Nephron progenitor cell (in vitro differentiated cells): ENCODE data around the gene MPEG1.

ENCODE experiments used
- DNase-seq: peaks from one replicate; pipeline ENCODE4 v3.0.0; 2021
- H3K27ac Mint-ChIP-seq: 2 replicates; pipeline ENCODE4 v1.8.0; 2021; ENCODE audit warnings: mild to moderate bottlenecking, moderate library complexity, mixed read lengths
- H3K27me3 Mint-ChIP-seq: 2 replicates; pipeline ENCODE4 v1.8.0; 2021; ENCODE audit warnings: mild to moderate bottlenecking, low read depth, mixed read lengths; ENCODE audit not compliant: poor library complexity
- H3K36me3 Mint-ChIP-seq: 2 replicates; pipeline ENCODE4 v1.8.0; 2021; ENCODE audit warnings: low read depth, mixed read lengths
- H3K4me1 Mint-ChIP-seq: 2 replicates; pipeline ENCODE4 v1.8.0; 2021; ENCODE audit warnings: mixed read lengths
- H3K4me3 Mint-ChIP-seq: 2 replicates; pipeline ENCODE4 v1.8.0; 2021; ENCODE audit warnings: mild to moderate bottlenecking, moderate library complexity, mixed read lengths
- H3K9me3 Mint-ChIP-seq: 2 replicates; pipeline ENCODE4 v1.8.0; 2021; ENCODE audit warnings: mild to moderate bottlenecking, moderate library complexity, mixed read lengths
- CTCF ChIP-seq: fragments of 200-600 bp; sonication (generic); IDR thresholded peaks from 2 replicates; pipeline ENCODE4 v1.5.0; 2021; ENCODE audit warnings: antibody characterized with exemption

Gene MPEG1

GRCh38 chr11:59191890-59192289, 20.8 kb downstream of the MPEG1 start:
- no peak for DNase-seq
- Mint-ChIP-seq H3K9me3 (no peaks in the 10 kb centered on the region), H3K4me1 (peaks cover 4% of the 10 kb centered on the region), H3K36me3 (peaks cover 83% of the 10 kb centered on the region), H3K4me3 (no peak overlapping the region), H3K27me3 (peaks cover 3% of the 10 kb centered on the region), H3K27ac (no peak overlapping the region)
- no peak for TF ChIP-seq CTCF

GRCh38 chr11:59191095-59191494, 21.6 kb downstream of the MPEG1 start:
- Mint-ChIP-seq H3K36me3 (peaks cover 76% of the 10 kb centered on the region), H3K27me3 (peaks cover 3% of the 10 kb centered on the region), H3K4me3 (no peak overlapping the region), H3K27ac (no peak overlapping the region), H3K4me1 (peaks cover 7% of the 10 kb centered on the region), H3K9me3 (no peaks in the 10 kb centered on the region)
- no peak for TF ChIP-seq CTCF
- no peak for DNase-seq

- no peak for DNase-seq
- Mint-ChIP-seq H3K36me3 (peaks cover 65% of the 10 kb centered on the region), H3K9me3 (no peaks in the 10 kb centered on the region), H3K4me1 (peaks cover 15% of the 10 kb centered on the region), H3K27me3 (peaks cover 3% of the 10 kb centered on the region), H3K4me3 (no peak overlapping the region), H3K27ac (no peak overlapping the region)
- TF ChIP-seq CTCF: no peak
These were observed 22.7 kb downstream of the MPEG1 start for GRCh38 chr11:59189986-59190385.

- Mint-ChIP-seq H3K36me3 (peaks cover 55% of the 10 kb centered on the region), H3K9me3 (no peaks in the 10 kb centered on the region), H3K4me3 (no peak overlapping the region), H3K4me1 (peaks cover 23% of the 10 kb centered on the region), H3K27me3 (peaks cover 3% of the 10 kb centered on the region), H3K27ac (no peak overlapping the region)
- no peak for DNase-seq
- no peak for TF ChIP-seq CTCF
These were observed 23.8 kb downstream of the MPEG1 start for GRCh38 chr11:59188954-59189353.

GRCh38 chr11:59187587-59187986, 25.1 kb downstream of the MPEG1 start:
- DNase-seq: no peak
- H3K9me3 Mint-ChIP-seq: no peaks in the 10 kb centered on the region
- H3K36me3 Mint-ChIP-seq: peaks cover 57% of the 10 kb centered on the region
- H3K27me3 Mint-ChIP-seq: peaks cover 3% of the 10 kb centered on the region
- no peak overlapping the region for H3K27ac Mint-ChIP-seq
- H3K4me3 Mint-ChIP-seq: no peak overlapping the region
- peaks cover 23% of the 10 kb centered on the region for H3K4me1 Mint-ChIP-seq
- no peak for TF ChIP-seq CTCF

GRCh38 chr11:59187035-59187434, 25.7 kb downstream of the MPEG1 start:
- no peak for DNase-seq
- no peak for TF ChIP-seq CTCF
- Mint-ChIP-seq H3K36me3 (peaks cover 57% of the 10 kb centered on the region), H3K9me3 (no peaks in the 10 kb centered on the region), H3K4me1 (peaks cover 23% of the 10 kb centered on the region), H3K4me3 (no peak overlapping the region), H3K27me3 (peaks cover 3% of the 10 kb centered on the region), H3K27ac (no peak overlapping the region)
